PC-3 (cell line): ENCODE results near the gene RAD21L1. TPM values are rescaled to one million over a fixed set of nuclear protein-coding genes. Genes with fewer than 3 reads are reported as not detected.

Source experiments
- ATAC-seq: fragments of 200-7000 bp; cut with Tn5 transposase; 2 replicates; pipeline ENCODE4 v1.9.1; 2020; ENCODE audit warnings: mild to moderate bottlenecking, moderate library complexity
- BruUV-seq: library from RNA; stranded (reverse); fragments of 400-500 nt; replicated peaks from 2 replicates; lab custom pipeline; 2021; lab: Mats Ljungman, UMichigan
- CTCF ChIA-PET: fragments of 300-600 bp; sonication (Branson Sonifier 250); formaldehyde crosslinking; loops from one replicate; lab custom pipeline; 2022; ENCODE audit warnings: antibody characterized with exemption; lab: Charles Lee
- POLR2A ChIA-PET: fragments of 300-600 bp; sonication (Branson Sonifier 250); formaldehyde crosslinking; loops from one replicate; lab custom pipeline; 2022; ENCODE audit warnings: antibody characterized with exemption; ENCODE audit not compliant: unreplicated experiment; lab: Charles Lee
- DNase-seq: peaks from one replicate; pipeline ENCODE4 v3.0.0-alpha.2; 2015
- H2AFZ ChIP-seq: fragments of 300-600 bp; sonication (generic); 2 replicates; pipeline ENCODE4 v1.6.0; 2016; ENCODE audit warnings: antibody characterized with exemption, low read length
- H3F3A ChIP-seq: fragments of 300-600 bp; sonication (generic); one replicate; pipeline ENCODE4 v1.6.0; 2017; ENCODE audit warnings: antibody characterized with exemption, low read length, control low read depth, mild to moderate bottlenecking; ENCODE audit not compliant: unreplicated experiment
- H3K27ac ChIP-seq: fragments of 300-600 bp; sonication (generic); 2 replicates; pipeline ENCODE4 v1.5.1; 2016; ENCODE audit warnings: mild to moderate bottlenecking, low read length
- H3K27me3 ChIP-seq: fragments of 300-600 bp; sonication (generic); 2 replicates; pipeline ENCODE4 v1.6.1; 2016; ENCODE audit warnings: low read length, mixed read lengths
- H3K36me3 ChIP-seq: fragments of 300-600 bp; sonication (generic); 2 replicates; pipeline ENCODE4 v1.6.1; 2016; ENCODE audit warnings: low read depth, mixed run types, low read length, mixed read lengths
- H3K4me1 ChIP-seq: fragments of 300-600 bp; sonication (generic); 2 replicates; pipeline ENCODE4 v1.5.1; 2016; ENCODE audit warnings: low read length; ENCODE audit not compliant: insufficient read depth
- H3K4me2 ChIP-seq: fragments of 300-600 bp; sonication (generic); 2 replicates; pipeline ENCODE4 v1.6.0; 2016; ENCODE audit warnings: low read length
- H3K4me3 ChIP-seq: fragments of 300-600 bp; sonication (generic); 2 replicates; pipeline ENCODE4 v1.5.1; 2016; ENCODE audit warnings: mild to moderate bottlenecking, low read length, mixed read lengths
- H3K79me2 ChIP-seq: fragments of 300-600 bp; sonication (generic); 2 replicates; pipeline ENCODE4 v1.6.1; 2017; ENCODE audit warnings: low read length, mixed read lengths
- H3K9ac ChIP-seq: fragments of 300-600 bp; sonication (generic); 2 replicates; pipeline ENCODE4 v1.6.0; 2016; ENCODE audit warnings: mild to moderate bottlenecking, low read length
- H3K9me2 ChIP-seq: fragments of 300-600 bp; sonication (generic); replicated peaks from 2 replicates; pipeline ENCODE4 v1.6.1; 2016; ENCODE audit warnings: mixed run types, low read length, mixed read lengths
- H3K9me3 ChIP-seq: fragments of 300-600 bp; sonication (generic); 2 replicates; pipeline ENCODE4 v1.6.1; 2016; ENCODE audit warnings: low read length, mixed read lengths
- H4K20me1 ChIP-seq: fragments of 300-600 bp; sonication (generic); 2 replicates; pipeline ENCODE4 v1.6.1; 2016; ENCODE audit warnings: low read length, mixed read lengths
- CTCF ChIP-seq: fragments of 300-600 bp; sonication (generic); conservative IDR thresholded peaks from 2 replicates; pipeline ENCODE4 v1.5.1; 2017; ENCODE audit warnings: antibody characterized with exemption, low read depth, mild to moderate bottlenecking, low read length
- EZH2 ChIP-seq: fragments of 300-600 bp; sonication (generic); IDR thresholded peaks from one replicate; pipeline ENCODE4 v1.6.1; 2017; ENCODE audit warnings: antibody characterized with exemption, mild to moderate bottlenecking, low read length; ENCODE audit not compliant: unreplicated experiment
- EZH2phosphoT487 ChIP-seq: fragments of 300-600 bp; sonication (generic); IDR thresholded peaks from 2 replicates; pipeline ENCODE4 v1.6.1; 2018; ENCODE audit warnings: mild to moderate bottlenecking, antibody characterized with exemption, low read length, borderline replicate concordance
- intact Hi-C: fragments of 100-400 bp; cut with micrococcal nuclease; formaldehyde crosslinking; loops from 2 replicates; pipeline ENCODE4 v1.9.0; 2023
- total RNA-seq: library from RNA; depleted of rRNA; stranded (reverse); fragments of >200 nt; gene quantifications from 2 replicates; pipeline ENCODE4 v1.2.3, GENCODE V29; 2014

RAD21L1 gene
- total RNA-seq, 1 experiment from 2014 or later: 0.11 TPM

GRCh38 chr20:1272368-1273100 lies 46.7 kb downstream of the RAD21L1 start:
- Histone ChIP-seq H3K27ac (no peak overlapping the region), H3K4me3 (no peak overlapping the region), H3K9me3 (no peaks in the 10 kb centered on the region), H3K9ac (no peak overlapping the region), H3K4me1 (no peaks in the 10 kb centered on the region), H3K36me3 (no peaks in the 10 kb centered on the region), H4K20me1 (no peaks in the 10 kb centered on the region), H2AFZ (no peak overlapping the region), H3K79me2 (no peaks in the 10 kb centered on the region), H3K4me2 (no peak overlapping the region), H3K9me2 (no peaks in the 10 kb centered on the region), H3F3A (no peaks in the 10 kb centered on the region), H3K27me3 (no peaks in the 10 kb centered on the region)
- ChIA-PET POLR2A (no interaction called here), CTCF (no interaction called here)
- intact Hi-C loops: no loop called here
- ATAC-seq: no peak
- DNase-seq: no peak
- TF ChIP-seq EZH2: no peak
- TF ChIP-seq EZH2phosphoT487: no peak
- no peak for TF ChIP-seq CTCF
- BruUV-seq: no TSS peak

DNA sequence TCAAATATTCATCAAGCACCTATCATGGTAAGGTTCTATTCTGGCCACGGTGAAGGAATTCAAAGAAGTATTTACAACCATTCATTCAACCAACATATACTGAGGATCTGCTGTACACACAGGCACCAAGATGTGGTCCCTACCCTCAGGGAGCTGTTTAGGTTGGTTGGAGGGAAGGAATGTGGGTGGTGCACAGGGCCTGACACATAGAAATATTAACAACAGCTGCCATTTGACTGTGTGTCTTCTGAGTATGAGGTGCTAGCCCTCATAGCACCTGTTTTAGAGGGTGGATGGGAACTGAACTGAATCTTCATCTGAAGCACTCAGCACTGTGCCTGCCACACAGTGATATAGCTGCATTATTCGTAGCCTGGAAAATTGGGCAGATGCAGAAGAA lies 47.5 kb downstream of the RAD21L1 start:
- Histone ChIP-seq H3F3A (no peaks in the 10 kb centered on the region), H3K9ac (no peak overlapping the region), H3K4me2 (no peak overlapping the region), H3K27me3 (no peaks in the 10 kb centered on the region), H4K20me1 (no peaks in the 10 kb centered on the region), H2AFZ (no peak overlapping the region), H3K9me3 (no peaks in the 10 kb centered on the region), H3K27ac (no peak overlapping the region), H3K9me2 (no peaks in the 10 kb centered on the region), H3K79me2 (no peaks in the 10 kb centered on the region), H3K4me3 (no peak overlapping the region), H3K36me3 (no peaks in the 10 kb centered on the region), H3K4me1 (no peaks in the 10 kb centered on the region)
- ATAC-seq (no peak), DNase-seq (no peak)
- POLR2A ChIA-PET: no interaction called here
- CTCF ChIA-PET: no interaction called here
- no TSS peak for BruUV-seq
- intact Hi-C loops: no loop called here
- TF ChIP-seq EZH2phosphoT487: no peak
- no peak for TF ChIP-seq EZH2
- TF ChIP-seq CTCF: no peak

DNA sequence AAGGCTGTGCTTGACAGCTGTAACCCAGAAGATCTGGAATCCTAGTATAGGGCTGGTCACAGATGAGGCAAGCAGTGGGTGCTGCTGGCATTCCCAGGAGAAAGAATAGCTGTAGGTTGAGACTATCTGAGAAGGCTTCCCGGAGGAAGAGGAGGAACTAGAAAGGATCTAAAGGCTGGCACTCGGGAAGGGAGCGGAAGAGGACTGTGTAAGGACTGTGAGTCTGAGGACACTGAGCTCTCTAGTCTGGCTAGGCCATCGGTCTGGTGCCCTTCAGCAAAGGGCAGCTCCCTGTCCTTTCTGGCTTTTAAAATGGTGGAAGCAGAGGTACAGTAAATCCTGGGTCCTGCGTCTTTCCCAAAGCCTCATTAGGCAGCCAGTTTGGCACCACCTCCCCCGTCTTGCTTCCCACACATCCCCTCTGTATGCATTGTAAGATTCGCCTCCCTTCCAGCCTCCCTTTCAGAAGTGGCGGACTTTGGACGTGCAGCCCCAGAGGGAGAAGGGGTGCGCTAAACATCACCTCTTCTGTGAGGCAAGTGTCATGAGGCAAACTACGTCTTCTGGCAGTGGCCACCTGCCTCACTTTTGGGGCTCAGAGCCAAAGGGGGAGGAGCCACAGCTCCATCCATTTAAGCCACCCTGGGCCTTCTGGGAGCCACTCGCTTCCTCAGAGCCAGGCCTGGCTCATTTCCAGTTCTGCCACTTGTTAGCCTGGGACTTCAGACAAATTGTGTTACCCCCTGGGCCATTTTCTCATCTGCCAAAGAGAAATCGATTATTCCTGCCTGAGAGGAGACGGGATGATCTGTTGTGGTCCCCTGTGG lies 48.9 kb downstream of the RAD21L1 start:
- no peak overlapping the region for H3K4me2 ChIP-seq
- no peaks in the 10 kb centered on the region for H3K4me1 ChIP-seq
- no peak for ATAC-seq
- intact Hi-C loops: no loop called here
- no peak overlapping the region for H3K9ac ChIP-seq
- no peaks in the 10 kb centered on the region for H3F3A ChIP-seq
- DNase-seq: no peak
- H3K9me3 ChIP-seq: no peaks in the 10 kb centered on the region
- no peak overlapping the region for H3K27ac ChIP-seq
- no peaks in the 10 kb centered on the region for H3K79me2 ChIP-seq
- no peak overlapping the region for H3K4me3 ChIP-seq
- CTCF ChIA-PET: no interaction called here
- H4K20me1 ChIP-seq: no peaks in the 10 kb centered on the region
- POLR2A ChIA-PET: no interaction called here
- no peaks in the 10 kb centered on the region for H3K36me3 ChIP-seq
- H3K9me2 ChIP-seq: no peaks in the 10 kb centered on the region
- no peaks in the 10 kb centered on the region for H3K27me3 ChIP-seq
- no TSS peak for BruUV-seq
- H2AFZ ChIP-seq: no peak overlapping the region
- TF ChIP-seq EZH2 (no peak), CTCF (no peak), EZH2phosphoT487 (no peak)
